IMR-90 (cell line): Measurements from ENCODE around the gene TRAPPC12. TPM values are rescaled to one million over a fixed set of nuclear protein-coding genes. Genes with fewer than 3 reads are reported as not detected.
"Not testable (repeated sequence)": the region's sequence is repeated elsewhere in the genome, so short reads cannot be mapped to it uniquely, and the experiment has no call there.

Source experiments
- ATAC-seq: fragments of 200-7000 bp; cut with Tn5 transposase; 2 replicates; pipeline ENCODE4 v1.9.1; 2020; ENCODE audit warnings: low read depth, mild to moderate bottlenecking, moderate library complexity
- BruUV-seq: library from RNA; stranded (reverse); fragments of 400-500 nt; replicated peaks from 2 replicates; lab custom pipeline; 2021; lab: Mats Ljungman, UMichigan
- CTCF ChIA-PET: fragments of 300-600 bp; formaldehyde crosslinking; extraction: SDS; loops from one replicate; lab custom pipeline; 2021; ENCODE audit warnings: antibody characterized with exemption; lab: Yijun Ruan, JAX
- POLR2A ChIA-PET: fragments of 300-600 bp; sonication (Branson Sonifier 250); formaldehyde crosslinking; loops from one replicate; lab custom pipeline; 2022; ENCODE audit warnings: antibody characterized with exemption; ENCODE audit not compliant: unreplicated experiment; lab: Charles Lee
- DNase-seq: peaks from one replicate; pipeline ENCODE4 v3.0.0; 2013
- H2AFZ ChIP-seq: replicated peaks from 2 replicates; pipeline ENCODE3; 2013; ENCODE audit warnings: low read length, mild to moderate bottlenecking; ENCODE audit not compliant: poor library complexity
- H2AK5ac ChIP-seq: 2 replicates; pipeline ENCODE4 v1.6.1; 2013; ENCODE audit warnings: low read depth, low read length, inconsistent platforms
- H2AK9ac ChIP-seq: replicated peaks from 2 replicates; pipeline ENCODE3; 2013; ENCODE audit warnings: mild to moderate bottlenecking, low read depth, low read length, moderate library complexity; ENCODE audit not compliant: poor library complexity
- H2BK120ac ChIP-seq: 2 replicates; pipeline ENCODE4 v1.6.1; 2013; ENCODE audit warnings: low read depth, low read length, inconsistent platforms
- H2BK15ac ChIP-seq: 3 replicates; pipeline ENCODE4 v1.6.1; 2013; ENCODE audit warnings: low read depth, low read length, inconsistent platforms
- H2BK20ac ChIP-seq: 2 replicates; pipeline ENCODE4 v1.6.1; 2013; ENCODE audit warnings: low read depth, mild to moderate bottlenecking, inconsistent platforms, low read length, moderate library complexity
- H2BK5ac ChIP-seq: 2 replicates; pipeline ENCODE4 v1.6.1; 2013; ENCODE audit warnings: mild to moderate bottlenecking, low read depth, low read length, inconsistent platforms; ENCODE audit not compliant: poor library complexity, severe bottlenecking
- H3K14ac ChIP-seq: replicated peaks from 2 replicates; pipeline ENCODE4 v1.6.1; 2013; ENCODE audit warnings: low read depth, low read length, inconsistent platforms
- H3K18ac ChIP-seq: 2 replicates; pipeline ENCODE4 v1.6.1; 2013; ENCODE audit warnings: low read depth, low read length, control low read depth
- H3K23ac ChIP-seq: 2 replicates; pipeline ENCODE4 v1.6.1; 2013; ENCODE audit warnings: low read depth, low read length, inconsistent platforms
- H3K27ac ChIP-seq: 2 replicates; pipeline ENCODE4 v1.5.1; 2013; ENCODE audit warnings: mild to moderate bottlenecking, control low read depth, low read length; ENCODE audit not compliant: insufficient read depth
- H3K27me3 ChIP-seq: 2 replicates; pipeline ENCODE4 v1.6.1; 2013; ENCODE audit warnings: low read length; ENCODE audit not compliant: control insufficient read depth, insufficient read depth
- H3K36me3 ChIP-seq: 2 replicates; pipeline ENCODE4 v1.6.1; 2013; ENCODE audit warnings: low read length, mixed read lengths; ENCODE audit not compliant: control insufficient read depth, insufficient read depth
- H3K4ac ChIP-seq: 2 replicates; pipeline ENCODE4 v1.6.1; 2013; ENCODE audit warnings: low read depth, low read length, inconsistent platforms
- H3K4me1 ChIP-seq: 2 replicates; pipeline ENCODE4 v1.6.1; 2013; ENCODE audit warnings: low read length, mixed read lengths; ENCODE audit not compliant: control insufficient read depth, insufficient read depth
- H3K4me2 ChIP-seq: 2 replicates; pipeline ENCODE4 v1.6.1; 2013; ENCODE audit warnings: low read depth, mild to moderate bottlenecking, control low read depth, low read length, moderate library complexity
- H3K4me3 ChIP-seq: 2 replicates; pipeline ENCODE4 v1.5.1; 2013; ENCODE audit warnings: low read depth, mild to moderate bottlenecking, control low read depth, low read length, moderate library complexity; ENCODE audit not compliant: insufficient read depth
- H3K56ac ChIP-seq: 2 replicates; pipeline ENCODE4 v1.6.1; 2013; ENCODE audit warnings: low read length, inconsistent platforms; ENCODE audit not compliant: insufficient read depth; ENCODE audit errors: extremely low read depth
- H3K79me1 ChIP-seq, 2 experiments: 2 replicates each; pipeline ENCODE4 v1.6.1; 2013; ENCODE audit warnings: low read length in 2 of 2, inconsistent platforms in 1 of 2, low read depth in 1 of 2
- H3K9ac ChIP-seq: 2 replicates; pipeline ENCODE4 v1.6.1; 2013; ENCODE audit warnings: low read depth, low read length, control low read depth
- H3K9me1 ChIP-seq: 2 replicates; pipeline ENCODE4 v1.6.1; 2013; ENCODE audit warnings: low read length, inconsistent platforms; ENCODE audit not compliant: insufficient read depth
- H3K9me3 ChIP-seq: 2 replicates; pipeline ENCODE4 v1.6.1; 2013; ENCODE audit warnings: low read length; ENCODE audit not compliant: control insufficient read depth, insufficient read depth
- H4K20me1 ChIP-seq: 2 replicates; pipeline ENCODE4 v1.6.1; 2013; ENCODE audit warnings: low read length, inconsistent platforms; ENCODE audit not compliant: insufficient read depth
- H4K5ac ChIP-seq: 2 replicates; pipeline ENCODE4 v1.6.1; 2013; ENCODE audit warnings: mild to moderate bottlenecking, low read depth, low read length, control low read depth
- H4K8ac ChIP-seq, 2 experiments: 2 replicates each; pipeline ENCODE4 v1.6.1; 2013; ENCODE audit warnings: low read depth in 2 of 2, low read length in 2 of 2, control low read depth in 1 of 2, inconsistent platforms in 1 of 2
- H4K91ac ChIP-seq: 2 replicates; pipeline ENCODE4 v1.6.1; 2013; ENCODE audit warnings: low read depth, low read length, inconsistent platforms; ENCODE audit not compliant: insufficient read depth
- WGBS, 2 experiments: methylation state at CpG; one replicate each; pipeline versions ENCODE4 v1.1.5 to v1.1.7; 2013; ENCODE audit warnings: missing lambda C conversion rate in 2 of 2; ENCODE audit not compliant: insufficient read length in 1 of 2; ENCODE audit errors: extremely low coverage in 2 of 2; 5-methylcytosine and 5-hydroxymethylcytosine counted together
- dilution Hi-C: fragments of 300-500 bp; cut with HindIII; formaldehyde crosslinking; loops from one replicate; pipeline ENCODE4 v1.14.3; 2018; ENCODE audit warnings: low sequenced_read_pairs; ENCODE audit not compliant: unreplicated experiment
- in situ Hi-C: fragments of 300-500 bp; cut with MboI; formaldehyde crosslinking; loops from 3 replicates; pipeline ENCODE4 v1.14.3; 2019; ENCODE audit warnings: low sequenced_read_pairs, inconsistent platforms, mixed read lengths
- intact Hi-C: fragments of 100-400 bp; cut with micrococcal nuclease; formaldehyde crosslinking; loops from 2 replicates; pipeline ENCODE4 v1.10.0; 2022
- polyA plus RNA-seq, 3 experiments: library from polyadenylated mRNA; depleted of rRNA; stranded (reverse); fragments of >200 nt; gene quantifications; 2 replicates each; pipeline ENCODE4 v1.2.3, GENCODE V29; 2012; ENCODE audit warnings: low replicate concordance in 1 of 3
- total RNA-seq: library from RNA; depleted of rRNA; stranded (reverse); fragments of >200 nt; gene quantifications from 2 replicates; pipeline ENCODE4 v1.2.3, GENCODE V29; 2012

Gene TRAPPC12
- total and polyA plus RNA-seq, 2 of the 4 experiments (the other 2 are of a cell fraction), result 25.8 to 69.9 TPM

GRCh38 chr2:3448441-3448911 lies 69.0 kb downstream of the TRAPPC12 start:
- peak overlapping the region; percentile 43 for H2AK9ac ChIP-seq
- in situ Hi-C loops, H2AK5ac ChIP-seq: not testable (repeated sequence)

More at GRCh38 chr2:3448441-3448911, 69.0 kb downstream of the TRAPPC12 start:
- H3K14ac ChIP-seq, H2BK15ac ChIP-seq, H3K27ac ChIP-seq, H3K4me2 ChIP-seq, H3K9ac ChIP-seq, H3K9me1 ChIP-seq, H4K20me1 ChIP-seq, H2BK5ac ChIP-seq, ATAC-seq, H3K23ac ChIP-seq, H3K27me3 ChIP-seq, H3K18ac ChIP-seq, H4K5ac ChIP-seq, intact Hi-C loops, H2BK120ac ChIP-seq, H3K4ac ChIP-seq, H3K4me1 ChIP-seq, H2AFZ ChIP-seq, BruUV-seq, POLR2A ChIA-PET, H4K91ac ChIP-seq, H3K56ac ChIP-seq, H4K8ac ChIP-seq, DNase-seq, H3K9me3 ChIP-seq, H2BK20ac ChIP-seq, H3K4me3 ChIP-seq, dilution Hi-C loops: not testable (repeated sequence)
- 36% methylated on average over 5 of the region's 35 CpGs; no CpG with 5 or more reads in 1 of the 2 experiments for WGBS, 2 experiments
- CTCF ChIA-PET, result interaction anchor here (1.0 to 1.6 kb wide), 2 partner anchors 13 to 25 kb away, joined by 3 to 7 read pairs; no protein-coding TSS in a partner anchor
- peaks cover 52% of the 10 kb centered on the region for H3K36me3 ChIP-seq
- peaks cover 4 to 11% of the 10 kb centered on the region in 2 experiments; a peak in 2 of 4 replicates for H3K79me1 ChIP-seq
